GM21423 (cell line): ENCODE measurements around the gene SLC16A10.
"Not testable (repeated sequence)": the region's sequence is repeated elsewhere in the genome, so short reads cannot be mapped to it uniquely, and the experiment has no call there.

Experiments
- ATAC-seq: cut with Tn5 transposase; IDR thresholded peaks from one replicate; pipeline ENCODE4 v1.9.1; 2021; ENCODE audit warnings: mild to moderate bottlenecking, moderate library complexity; ENCODE audit not compliant: unreplicated experiment

Gene SLC16A10

GRCh38 chr6:111087106-111087835 is at the start of gene SLC16A10:
Gene SLC16A10, plus strand, starts transcription at chr6:111087503. Its CDS starts 250 bp downstream, at chr6:111087753.
- ATAC-seq = peak; percentile 94

- no peak for ATAC-seq
Observed at GRCh38 chr6:111038534-111039252, 48.6 kb upstream of the SLC16A10 start.

- no peak for ATAC-seq
Observed at GRCh38 chr6:111041917-111042316, 45.4 kb upstream of the SLC16A10 start.

GRCh38 chr6:111047244-111047643 is 40.1 kb upstream of the SLC16A10 start:
- ATAC-seq = no peak

GRCh38 chr6:111050261-111051023 is 36.9 kb upstream of the SLC16A10 start:
- no peak for ATAC-seq

GRCh38 chr6:111052171-111052570 is 35.1 kb upstream of the SLC16A10 start:
- no peak for ATAC-seq

GRCh38 chr6:111057074-111057752 is 30.1 kb upstream of the SLC16A10 start:
- no peak for ATAC-seq

GRCh38 chr6:111061508-111061907 is 25.8 kb upstream of the SLC16A10 start:
- no peak for ATAC-seq

GRCh38 chr6:111061985-111062384 is 25.3 kb upstream of the SLC16A10 start:
- ATAC-seq = not testable (repeated sequence)

GRCh38 chr6:111062860-111063259 is 24.4 kb upstream of the SLC16A10 start:
- ATAC-seq = not testable (repeated sequence)

- ATAC-seq = no peak
Observed at GRCh38 chr6:111068109-111068865, 19.0 kb upstream of the SLC16A10 start.

- ATAC-seq = no peak
Observed at GRCh38 chr6:111068866-111069234, 18.5 kb upstream of the SLC16A10 start.

- no peak for ATAC-seq
Observed at GRCh38 chr6:111069382-111070104, 17.8 kb upstream of the SLC16A10 start.

GRCh38 chr6:111070105-111071005 is 16.9 kb upstream of the SLC16A10 start:
- ATAC-seq = no peak

GRCh38 chr6:111072801-111073360 is 14.4 kb upstream of the SLC16A10 start:
- no peak for ATAC-seq

- ATAC-seq = no peak
Observed at GRCh38 chr6:111074311-111074710, 13.0 kb upstream of the SLC16A10 start.

GRCh38 chr6:111076024-111076695 is 11.1 kb upstream of the SLC16A10 start:
- ATAC-seq = no peak

- no peak for ATAC-seq
Observed at GRCh38 chr6:111080698-111081097, 6.6 kb upstream of the SLC16A10 start.
